HG03064 (cell line): Measurements from ENCODE around the gene SYTL3.

Experiments used
- ATAC-seq: cut with Tn5 transposase; IDR thresholded peaks from one replicate; pipeline ENCODE4 v1.9.1; 2021; ENCODE audit warnings: low read depth; ENCODE audit not compliant: unreplicated experiment

SYTL3 gene

GRCh38 chr6:158756977-158757752 lies 107.3 kb downstream of the SYTL3 start:
- ATAC-seq, result no peak

- no peak for ATAC-seq
These were observed 107.9 kb downstream of the SYTL3 start for GRCh38 chr6:158757753-158758090.

GRCh38 chr6:158758451-158758860 lies 108.6 kb downstream of the SYTL3 start:
- no peak for ATAC-seq

DNA sequence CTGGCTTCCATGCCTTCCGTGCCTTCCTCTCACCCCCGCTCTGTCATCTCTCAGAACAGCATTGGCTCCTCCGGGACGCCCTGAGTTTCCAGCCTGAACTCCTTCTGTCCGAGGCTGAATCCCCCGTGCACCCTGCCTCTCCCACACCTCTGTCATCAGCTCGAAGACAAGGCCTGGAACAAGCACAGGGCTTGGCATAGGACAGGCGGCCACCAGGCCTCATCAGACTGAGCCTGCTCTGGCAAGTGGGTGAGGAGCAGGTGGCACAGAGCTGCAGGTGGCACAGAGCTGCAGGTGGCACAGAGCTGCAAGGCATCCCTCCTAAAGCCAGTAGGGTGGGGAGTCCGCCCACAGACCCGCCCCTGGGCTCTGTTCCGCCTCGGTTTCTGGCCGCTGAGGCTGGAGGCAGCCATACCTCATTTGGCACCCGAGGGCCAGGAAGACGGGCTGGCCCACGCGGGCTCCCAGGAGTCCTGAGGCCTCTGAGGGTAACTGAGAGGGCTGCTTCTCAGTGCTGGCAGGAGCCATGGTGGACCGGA lies 109.2 kb downstream of the SYTL3 start:
- ATAC-seq, result no peak

GRCh38 chr6:158759966-158760617 lies 110.2 kb downstream of the SYTL3 start:
- ATAC-seq, result no peak

GRCh38 chr6:158760618-158761250 lies 110.9 kb downstream of the SYTL3 start:
- ATAC-seq, result no peak

DNA sequence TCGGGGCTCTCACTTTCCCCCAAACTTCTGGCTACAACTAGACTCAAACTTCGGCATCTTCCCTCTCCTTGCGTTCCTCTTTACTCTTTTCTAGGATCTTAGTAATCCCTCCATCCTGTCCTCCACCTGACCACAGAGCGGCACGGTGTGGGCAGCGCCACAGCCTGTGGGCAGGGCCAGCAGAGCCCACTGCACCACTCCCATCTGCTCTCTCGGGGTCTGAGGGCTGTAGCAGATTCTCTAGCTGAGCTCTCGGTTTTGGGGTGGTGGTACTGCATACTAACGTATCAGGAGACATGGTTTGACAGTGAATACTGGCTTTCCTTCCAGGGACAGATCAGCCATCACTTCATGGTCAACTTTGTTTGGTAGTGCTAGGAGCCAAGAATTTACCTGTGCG lies 111.9 kb downstream of the SYTL3 start:
- no peak for ATAC-seq

DNA sequence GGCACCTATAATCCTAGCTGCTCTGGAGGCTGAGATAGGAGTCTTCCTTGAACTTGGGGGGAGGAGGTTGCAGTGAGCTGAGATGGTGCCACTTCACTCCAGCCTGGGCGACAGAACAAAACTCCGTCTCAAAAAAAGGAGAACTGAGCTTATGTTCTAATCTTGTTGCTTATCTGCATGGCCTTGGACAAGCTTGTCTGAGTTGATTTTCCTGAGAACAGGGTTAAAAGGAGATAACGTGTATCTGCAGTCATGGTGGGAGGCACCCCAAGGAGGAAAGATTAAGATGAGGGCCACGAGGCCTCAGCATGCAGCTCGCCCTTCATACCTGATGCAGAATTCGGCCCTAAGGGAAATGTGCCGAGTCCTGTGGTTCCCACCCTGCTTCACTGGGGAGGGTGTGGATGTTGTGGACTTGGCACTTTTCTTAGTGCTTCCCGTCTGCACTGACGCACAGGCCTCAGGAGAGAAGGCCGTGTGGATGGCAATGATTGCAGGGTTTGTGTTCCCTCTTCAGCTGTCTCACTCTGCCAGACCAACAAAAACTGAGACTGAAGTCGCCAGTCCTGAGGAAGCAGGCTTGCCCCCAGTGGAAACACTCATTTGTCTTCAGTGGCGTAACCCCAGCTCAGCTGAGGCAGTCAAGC lies 113.1 kb downstream of the SYTL3 start:
- ATAC-seq, result no peak

DNA sequence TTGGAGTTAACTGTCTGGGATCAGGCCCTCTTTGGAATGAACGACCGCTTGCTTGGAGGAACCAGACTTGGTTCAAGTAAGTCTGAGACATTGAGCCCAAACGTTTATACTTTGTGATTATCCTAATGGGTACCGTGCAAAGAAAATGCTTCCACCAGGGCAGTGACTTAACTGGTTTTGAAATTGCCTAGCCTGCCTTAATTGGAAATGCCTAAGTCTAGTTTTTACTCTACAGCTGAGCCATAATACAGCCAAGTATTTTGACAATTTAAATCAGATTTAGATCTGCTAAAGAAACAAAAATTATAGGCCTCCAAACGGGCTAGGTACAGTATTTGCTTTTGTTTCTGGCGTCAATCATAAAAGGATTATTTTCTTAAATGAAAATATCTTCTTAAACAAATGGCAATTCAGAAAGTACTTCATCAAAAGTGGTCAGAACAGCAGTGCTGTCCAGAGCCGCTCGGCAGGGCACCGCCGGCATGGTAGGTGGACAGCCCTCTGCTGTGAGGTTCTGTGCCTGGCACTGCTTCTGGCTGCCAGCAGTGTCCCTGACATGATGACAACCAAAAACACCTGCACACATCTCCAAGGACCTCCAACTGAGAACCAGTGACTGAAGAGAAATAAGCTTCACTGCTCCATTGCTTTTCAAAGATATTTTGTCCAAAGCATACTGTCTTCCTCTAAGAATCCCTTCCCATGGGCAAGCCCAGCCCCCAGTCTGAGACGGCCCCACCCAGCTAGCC lies 113.8 kb downstream of the SYTL3 start:
- no peak for ATAC-seq

GRCh38 chr6:158764183-158764849 lies 114.5 kb downstream of the SYTL3 start:
- no peak for ATAC-seq

DNA sequence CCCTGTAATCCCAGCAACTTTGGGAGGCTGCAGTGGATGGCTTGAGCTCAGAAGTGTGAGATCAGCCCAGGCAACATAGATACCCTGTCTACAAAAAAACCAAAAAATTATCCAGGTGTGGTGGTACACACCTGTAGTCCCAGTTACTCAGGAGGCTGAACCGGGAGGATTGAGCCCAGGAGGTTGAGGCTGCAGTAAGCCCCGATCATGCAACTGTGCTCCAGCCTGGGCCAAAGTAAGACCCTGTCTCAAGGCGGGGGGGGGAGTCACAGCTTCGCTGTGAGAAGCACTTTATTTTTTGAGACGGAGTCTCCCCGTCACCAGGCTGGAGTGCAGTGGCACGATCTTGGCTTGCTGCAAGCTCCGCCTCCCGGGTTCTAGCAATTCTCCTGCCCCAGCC lies 115.1 kb downstream of the SYTL3 start:
- no peak for ATAC-seq

- no peak for ATAC-seq
These were observed 115.7 kb downstream of the SYTL3 start for GRCh38 chr6:158765499-158766068.

DNA sequence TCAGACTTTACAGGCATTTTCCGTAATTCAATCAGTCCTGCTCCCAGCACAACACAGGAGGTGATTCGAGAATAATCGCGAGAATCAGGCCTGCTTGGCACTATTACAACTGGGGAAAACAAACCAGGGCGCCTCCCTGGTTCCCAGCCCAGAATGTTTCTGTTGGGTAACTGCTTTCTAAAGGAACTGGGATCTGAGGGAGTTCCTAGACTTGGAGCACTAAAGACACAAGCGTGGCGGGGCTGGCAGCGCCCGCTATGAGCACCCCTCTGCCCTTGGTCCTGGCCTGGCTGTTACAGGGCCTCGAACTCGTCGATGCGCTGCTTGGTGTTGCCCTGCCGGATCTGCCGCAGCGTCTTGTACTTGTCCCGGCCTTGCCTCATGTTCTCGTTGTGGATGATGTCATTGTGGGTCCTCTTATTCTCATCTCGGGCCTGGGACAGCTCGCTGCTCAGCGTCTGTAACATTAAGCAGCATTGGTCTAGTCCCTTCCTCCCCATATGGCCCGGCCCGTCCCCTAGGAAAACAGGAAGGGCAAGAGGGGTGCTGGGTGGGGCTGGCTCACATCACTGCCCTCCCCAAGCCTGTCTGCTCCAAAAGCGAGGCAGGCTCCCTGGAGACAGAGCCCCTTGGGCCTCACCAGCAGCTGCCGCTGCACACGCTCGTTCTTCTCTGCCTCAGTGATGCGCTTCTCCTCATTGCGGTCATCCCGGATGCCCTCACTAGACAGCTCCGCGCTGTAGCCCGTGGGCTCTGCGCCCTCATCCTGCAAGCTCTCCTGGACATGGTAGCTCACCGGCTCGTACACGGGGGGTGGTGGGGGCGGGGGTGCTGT lies 117.0 kb downstream of the SYTL3 start:
- ATAC-seq, result no peak

DNA sequence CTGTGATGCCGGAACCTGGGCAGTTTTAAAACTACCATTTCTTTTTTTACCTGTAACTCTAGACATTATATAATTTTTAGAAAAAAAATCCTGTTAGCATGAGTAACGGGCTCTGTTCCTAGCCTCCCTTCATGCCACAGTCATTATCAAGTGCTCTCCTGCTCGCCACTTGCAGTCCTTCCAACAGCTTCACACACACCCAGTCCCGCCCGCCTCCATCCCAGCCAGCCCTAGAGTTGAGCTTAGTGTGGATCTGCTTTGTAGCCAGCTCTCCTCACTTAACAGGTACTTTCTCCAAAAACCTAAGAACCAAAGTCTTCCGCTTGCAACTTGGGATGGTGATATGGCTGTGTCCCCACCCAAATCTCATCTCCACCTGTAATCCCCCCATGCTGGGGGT lies 117.9 kb downstream of the SYTL3 start:
- no peak for ATAC-seq

DNA sequence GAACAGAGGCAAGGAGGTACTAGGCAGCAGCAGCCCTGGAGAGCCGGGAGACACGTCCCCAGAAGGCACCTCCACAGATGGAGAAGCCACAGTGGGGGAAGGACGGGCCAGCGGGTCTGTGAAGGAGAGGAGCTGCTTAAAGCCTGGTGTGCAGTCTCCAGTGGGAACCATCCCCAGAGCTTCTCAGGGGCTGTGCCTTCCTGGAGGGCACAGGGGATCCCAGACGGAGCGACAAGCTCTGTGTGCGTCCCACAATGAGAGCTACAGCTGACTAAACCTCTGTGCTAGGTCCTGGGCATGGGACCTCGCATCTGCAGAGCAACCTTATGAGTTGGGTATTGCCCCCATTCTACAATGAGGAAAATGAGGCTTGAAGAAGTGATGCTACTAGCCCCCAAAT lies 118.6 kb downstream of the SYTL3 start:
- ATAC-seq, result no peak

GRCh38 chr6:158769234-158769770 lies 119.4 kb downstream of the SYTL3 start:
- ATAC-seq, result no peak

- ATAC-seq, result no peak
These were observed 120.0 kb downstream of the SYTL3 start for GRCh38 chr6:158769771-158770432.
